HG03103 (cell line): ENCODE results near the gene SOAT1.

ENCODE experiments used
- ATAC-seq: cut with Tn5 transposase; IDR thresholded peaks from one replicate; pipeline ENCODE4 v1.9.1; 2021; ENCODE audit warnings: low read depth; ENCODE audit not compliant: unreplicated experiment

The SOAT1 gene

DNA sequence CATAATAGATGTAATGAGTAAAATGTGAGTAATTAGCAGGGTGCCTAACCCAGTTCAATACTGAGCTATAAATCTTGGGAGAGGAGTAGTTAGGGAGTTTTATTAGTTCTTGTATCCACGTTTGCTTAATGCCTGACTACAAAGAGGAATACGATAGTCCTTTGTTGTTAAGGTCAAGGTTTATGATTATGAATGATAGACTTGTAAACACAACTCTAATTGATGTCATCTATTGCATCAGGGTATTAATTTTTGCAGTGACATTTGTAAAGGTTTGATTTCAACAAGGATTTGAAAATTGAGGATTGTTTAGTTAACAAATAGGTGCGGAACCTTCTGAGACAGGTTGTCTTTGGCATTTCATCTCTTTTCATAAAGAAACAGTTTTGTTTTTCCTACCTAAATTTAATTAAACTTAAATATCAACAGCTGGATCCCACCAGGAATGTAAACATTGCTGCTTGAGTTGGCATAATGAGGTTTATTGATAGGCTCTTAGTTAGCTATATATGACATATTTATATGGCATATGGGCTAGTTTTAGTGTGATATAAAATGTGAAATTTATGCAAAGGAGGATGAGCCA, 9.7 kb downstream of the SOAT1 start:
- ATAC-seq, result no peak

DNA sequence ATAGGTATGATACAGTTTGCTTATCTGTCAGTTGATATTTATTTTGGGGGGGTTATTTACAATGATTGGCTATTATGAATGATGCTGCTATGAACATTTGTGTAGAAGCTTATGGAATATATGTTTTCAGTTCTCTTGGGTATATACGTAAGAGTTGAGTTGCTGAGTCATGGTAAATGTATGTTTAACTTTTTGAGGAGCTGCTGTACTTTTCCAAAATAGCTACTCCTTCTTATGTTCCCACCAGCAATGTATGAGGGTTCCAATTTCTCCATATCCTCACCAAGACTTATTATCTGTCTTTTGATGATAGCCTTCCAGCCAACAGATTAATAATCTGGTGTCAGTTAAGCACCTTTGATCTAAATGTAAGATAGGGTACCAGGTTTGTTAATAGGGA, 11.9 kb downstream of the SOAT1 start:
- no peak for ATAC-seq

DNA sequence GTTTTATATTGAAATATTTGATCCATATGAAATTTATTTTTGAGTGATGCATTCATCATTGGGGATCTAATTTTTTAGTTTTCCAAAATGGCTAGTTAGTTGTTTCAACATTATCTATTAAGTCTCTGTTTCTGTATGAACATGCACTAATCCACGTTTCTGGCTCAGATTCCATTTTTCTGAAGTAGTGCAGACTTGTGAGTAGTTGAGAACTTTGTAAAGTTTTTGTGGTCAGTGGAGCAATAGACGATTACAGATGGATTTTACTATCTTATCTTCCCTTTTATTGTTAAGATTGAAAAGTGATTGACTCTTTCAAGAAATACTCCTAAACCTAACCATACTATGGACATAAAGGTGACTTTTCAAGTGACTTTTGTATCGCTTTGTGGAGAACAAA, 16.7 kb downstream of the SOAT1 start:
- no peak for ATAC-seq

- ATAC-seq, result no peak
Observed at GRCh38 chr1:179310721-179311120, 17.1 kb downstream of the SOAT1 start.

DNA sequence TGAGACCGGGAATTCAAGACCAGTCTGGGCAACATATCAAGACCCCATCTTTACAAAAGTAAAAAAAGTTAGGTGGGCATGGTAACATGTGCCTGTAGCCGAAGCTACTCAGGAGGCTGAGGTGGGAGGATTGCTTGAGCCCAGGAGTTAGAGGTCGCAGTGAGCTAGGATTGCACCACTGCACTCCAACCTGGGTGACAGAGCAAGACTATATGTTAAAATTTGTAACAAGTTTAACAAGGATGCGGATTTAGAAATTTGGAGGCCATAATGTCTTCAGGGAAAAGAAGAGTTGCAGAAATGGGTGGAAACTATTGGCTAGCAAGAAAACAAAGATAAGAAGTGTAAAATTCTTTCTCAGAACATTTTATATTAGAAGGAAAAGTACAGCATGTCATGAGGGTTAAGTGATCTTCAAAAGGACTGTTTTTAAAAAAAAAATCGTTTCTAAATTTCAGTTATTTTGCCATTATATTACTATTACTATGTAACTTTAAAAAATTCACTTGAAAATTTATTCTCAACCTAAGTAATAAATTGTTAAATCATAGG, 17.6 kb downstream of the SOAT1 start:
- no peak for ATAC-seq

GRCh38 chr1:179313004-179313403, 19.4 kb downstream of the SOAT1 start:
- ATAC-seq, result no peak

- no peak for ATAC-seq
Observed at GRCh38 chr1:179314928-179315327, 21.3 kb downstream of the SOAT1 start.

DNA sequence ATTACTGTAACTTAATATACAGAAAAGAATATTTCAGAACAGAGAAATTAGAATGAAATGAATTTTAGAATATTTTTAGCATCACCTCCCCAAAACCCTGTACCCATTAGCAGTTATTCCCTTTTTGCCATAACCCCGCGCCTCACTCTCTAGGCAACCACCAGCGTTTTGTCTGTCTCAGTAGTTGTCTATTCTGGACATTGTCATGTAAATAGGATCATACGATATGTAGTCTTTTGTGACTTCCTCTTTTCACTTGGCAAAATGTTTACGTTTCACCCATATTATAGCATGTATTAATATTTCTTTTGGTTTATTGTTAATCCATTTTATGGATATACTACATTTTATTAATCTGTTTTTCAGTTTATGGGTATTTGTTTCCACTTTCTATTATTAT, 24.9 kb downstream of the SOAT1 start:
- no peak for ATAC-seq

DNA sequence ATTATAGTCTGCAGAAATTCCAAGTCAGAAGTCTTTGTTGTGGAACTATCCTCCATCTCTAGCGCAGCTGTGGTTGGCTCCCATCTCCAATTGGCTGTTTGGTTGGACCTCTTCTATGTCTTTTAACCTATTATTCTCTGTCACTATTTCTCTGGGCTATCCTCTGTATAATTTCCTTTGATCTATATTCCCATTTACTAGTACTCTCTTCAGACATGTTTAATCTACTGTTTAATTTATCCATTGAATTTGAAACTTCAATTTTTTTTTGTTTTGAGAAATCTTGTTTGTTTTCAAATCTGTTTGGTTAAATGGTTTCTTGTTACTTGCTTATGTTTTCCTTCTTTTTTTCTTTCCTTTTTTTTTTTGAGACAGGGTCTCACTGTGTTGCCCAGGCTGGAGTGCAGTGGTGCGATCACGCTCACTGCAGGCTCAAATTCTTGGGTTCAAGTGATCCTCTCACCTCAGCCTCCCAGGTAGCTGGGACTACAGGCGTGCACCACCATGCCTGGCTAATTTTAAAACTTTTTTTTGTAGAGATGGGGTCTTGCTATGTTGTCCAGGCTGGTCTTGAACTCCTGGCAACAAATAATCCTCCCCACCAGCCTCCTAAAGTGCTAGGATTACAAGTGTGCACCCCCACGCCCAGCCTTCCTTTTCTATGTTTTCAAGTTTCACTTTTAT, 28.1 kb downstream of the SOAT1 start:
- no peak for ATAC-seq

GRCh38 chr1:179322557-179322956, 29.0 kb downstream of the SOAT1 start:
- no peak for ATAC-seq

GRCh38 chr1:179323436-179323835, 29.8 kb downstream of the SOAT1 start:
- ATAC-seq, result no peak

GRCh38 chr1:179325836-179326235, 32.2 kb downstream of the SOAT1 start:
- no peak for ATAC-seq

DNA sequence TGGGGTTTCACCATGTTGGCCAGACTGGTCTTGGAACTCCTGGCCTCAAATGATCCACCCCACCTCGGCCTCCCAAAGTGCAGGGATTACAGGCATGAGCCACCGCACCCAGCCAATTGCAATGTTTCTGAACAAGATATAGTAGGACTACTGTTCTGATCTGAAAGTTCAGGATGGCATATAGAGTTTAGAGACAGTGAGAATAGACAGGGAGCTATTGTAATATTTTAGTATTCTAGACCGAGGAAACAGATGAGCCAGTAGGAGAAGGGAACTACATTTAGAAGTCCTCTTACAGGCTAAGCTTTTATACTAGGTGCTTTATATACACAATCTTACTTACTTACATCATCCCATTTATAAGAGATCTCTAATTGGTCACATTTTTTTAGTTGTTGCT, 33.1 kb downstream of the SOAT1 start:
- ATAC-seq, result no peak

DNA sequence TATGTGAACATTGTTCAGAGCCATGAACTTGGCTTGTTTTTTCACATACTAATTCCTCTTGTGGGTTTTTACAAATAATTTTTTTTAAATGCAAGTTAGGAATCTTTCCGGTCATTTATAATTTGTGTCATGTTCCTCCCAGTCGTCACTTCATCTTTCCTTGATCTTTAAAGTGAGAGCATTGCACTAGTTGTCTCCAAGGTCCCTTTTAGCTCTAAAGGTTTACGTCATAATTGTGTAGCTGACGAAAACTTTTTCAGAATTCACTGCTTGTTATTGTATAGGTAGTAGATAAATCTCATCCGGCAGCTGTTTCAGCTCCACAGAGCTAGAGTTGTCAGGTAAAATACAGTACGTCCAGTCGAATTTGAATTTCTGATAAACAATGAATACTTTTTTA, 33.6 kb downstream of the SOAT1 start:
- no peak for ATAC-seq

- no peak for ATAC-seq
Observed at GRCh38 chr1:179327679-179328078, 34.1 kb downstream of the SOAT1 start.

GRCh38 chr1:179329862-179330261, 36.3 kb downstream of the SOAT1 start:
- ATAC-seq, result no peak

- ATAC-seq, result no peak
Observed at GRCh38 chr1:179334440-179334839, 40.8 kb downstream of the SOAT1 start.

DNA sequence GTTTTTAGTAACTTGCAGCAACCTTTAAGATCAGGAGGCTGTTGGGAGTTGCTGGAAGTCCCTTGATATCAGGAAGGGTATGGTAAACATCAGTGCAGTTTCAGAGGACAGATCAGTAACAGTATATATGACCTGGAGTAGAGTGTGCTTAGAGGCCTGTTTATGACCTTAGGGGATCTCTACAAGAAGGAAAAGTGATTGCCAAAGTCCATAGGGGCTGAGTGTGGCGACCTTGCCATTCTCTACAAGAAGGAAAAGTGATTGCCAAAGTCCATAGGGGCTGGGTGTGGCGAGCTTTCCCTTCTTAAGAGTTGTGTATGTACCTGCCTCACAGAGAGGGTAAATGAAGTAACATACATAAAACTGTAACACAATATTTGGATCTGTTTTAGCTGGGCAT, 43.7 kb downstream of the SOAT1 start:
- no peak for ATAC-seq

DNA sequence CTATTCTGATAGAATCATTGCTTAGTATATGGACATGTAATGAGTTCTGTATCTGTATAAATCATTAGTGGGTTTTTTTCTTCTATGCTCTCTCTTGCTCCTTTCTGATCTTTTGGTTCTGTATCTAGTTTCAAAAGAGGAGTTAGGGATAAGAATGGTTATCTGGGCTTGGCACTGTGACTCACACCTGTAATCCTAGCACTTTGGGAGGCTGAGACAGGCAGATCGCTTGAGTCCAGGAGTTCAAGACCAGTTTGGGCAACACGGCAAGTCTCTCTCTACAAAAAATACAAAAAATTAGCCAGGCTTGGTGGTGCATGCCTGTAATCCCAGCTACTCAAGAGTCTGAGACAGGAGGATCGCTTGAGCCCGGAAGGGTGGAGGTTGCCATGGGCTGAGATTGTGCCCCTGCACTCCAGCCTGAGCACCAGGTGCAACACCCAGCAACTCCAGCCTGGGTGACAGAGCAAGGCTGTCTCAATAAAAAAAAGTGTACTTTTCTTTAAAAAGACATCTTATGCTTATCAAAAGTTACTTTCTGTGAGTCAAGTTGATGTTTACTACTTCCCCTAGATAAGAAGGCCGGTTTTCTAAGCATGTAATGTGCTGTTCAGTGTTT, 44.5 kb downstream of the SOAT1 start:
- ATAC-seq, result no peak

DNA sequence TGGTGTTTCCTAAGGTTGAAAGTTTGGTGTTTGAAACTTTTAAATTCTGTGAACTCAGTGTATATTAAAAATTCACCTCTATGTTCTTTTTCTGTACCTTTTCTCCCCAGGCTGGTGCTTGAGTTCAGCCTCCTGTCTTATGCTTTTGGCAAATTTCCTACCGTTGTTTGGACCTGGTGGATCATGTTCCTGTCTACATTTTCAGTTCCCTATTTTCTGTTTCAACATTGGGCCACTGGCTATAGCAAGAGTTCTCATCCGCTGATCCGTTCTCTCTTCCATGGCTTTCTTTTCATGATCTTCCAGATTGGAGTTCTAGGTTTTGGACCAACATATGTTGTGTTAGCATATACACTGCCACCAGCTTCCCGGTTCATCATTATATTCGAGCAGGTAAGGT, 47.3 kb downstream of the SOAT1 start:
- no peak for ATAC-seq

GRCh38 chr1:179341943-179342547, 48.4 kb downstream of the SOAT1 start:
- ATAC-seq, result no peak
